Colonic mucosa (tissue), 4 donors: ENCODE results near the gene OVOL2. TPM values are rescaled to one million over a fixed set of nuclear protein-coding genes. Genes with fewer than 3 reads are reported as not detected.
A peak's percentile ranks its signal among the peaks of the same experiment; 100 is the strongest.
"Not testable (repeated sequence)": the region's sequence is repeated elsewhere in the genome, so short reads cannot be mapped to it uniquely, and the experiment has no call there.

ENCODE experiments used
- DNase-seq: peaks from one replicate; pipeline ENCODE4 v3.0.0-alpha.2; 2020
- H3K27ac ChIP-seq: fragments of 200-600 bp; one replicate; pipeline ENCODE4 v1.8.0; 2021
- H3K27me3 ChIP-seq: fragments of 200-600 bp; one replicate; pipeline ENCODE4 v1.8.0; 2021
- H3K36me3 ChIP-seq: fragments of 200-600 bp; one replicate; pipeline ENCODE4 v1.8.0; 2021
- H3K4me1 ChIP-seq: fragments of 200-600 bp; one replicate; pipeline ENCODE4 v1.8.0; 2021; ENCODE audit warnings: mild to moderate bottlenecking
- H3K4me3 ChIP-seq: fragments of 200-600 bp; one replicate; pipeline ENCODE4 v1.8.0; 2021
- H3K9ac ChIP-seq, 2 donors: one replicate each; pipeline ENCODE4 v1.7.0; 2013; ENCODE audit warnings: control low read depth in 2 of 2, low read depth in 2 of 2, low read length in 2 of 2
- H3K9me3 ChIP-seq: fragments of 200-600 bp; one replicate; pipeline ENCODE4 v1.8.0; 2021
- CTCF ChIP-seq: fragments of 200-600 bp; IDR thresholded peaks from one replicate; pipeline ENCODE4 v1.8.0; 2022; ENCODE audit warnings: antibody characterized with exemption, mild to moderate bottlenecking
- intact Hi-C: fragments of 100-400 bp; cut with DNase I; formaldehyde crosslinking; loops from one replicate; pipeline ENCODE4 v1.14.1; 2022
- total RNA-seq, 2 donors: library from RNA; stranded (reverse); fragmentation: NEBNext Ultra II Directional in 1 of 2; extraction: Animal tissue kit (Norgen Biotek cat#: 25700) in 1 of 2; gene quantifications; one replicate each; pipeline ENCODE4 v1.2.1, GENCODE V29; 2021
- donor health status: healthy.
- donor health status: DM: no; HTN: no; CAD: no.
- donor health status: DM: no; HTN: no; CAD: no.

Gene OVOL2
- total RNA-seq, 2 donors from 2014 or later = 13.5 to 22.8 TPM

GRCh38 chr20:18030020-18030419 is 27.7 kb downstream of the OVOL2 start:
- intact Hi-C loops = no loop called here

GRCh38 chr20:18027011-18027410 is 30.7 kb downstream of the OVOL2 start:
- H3K27ac ChIP-seq, H3K36me3 ChIP-seq, H3K9me3 ChIP-seq, H3K27me3 ChIP-seq, H3K4me3 ChIP-seq, H3K9ac ChIP-seq, H3K4me1 ChIP-seq: not testable (repeated sequence)
- peak; percentile 36 for DNase-seq
- intact Hi-C loops = loop anchor here (10.0 kb wide), 1 partner anchor 248 kb away; no protein-coding TSS in a partner anchor

More at GRCh38 chr20:18030020-18030419, 27.7 kb downstream of the OVOL2 start:
- Histone ChIP-seq H3K36me3 (no peaks in the 10 kb centered on the region), H3K27ac (no peak overlapping the region), H3K9me3 (no peaks in the 10 kb centered on the region), H3K4me3 (no peak overlapping the region), H3K9ac (no peak overlapping the region), H3K27me3 (no peaks in the 10 kb centered on the region), H3K4me1 (peaks cover 5% of the 10 kb centered on the region)
- no peak for TF ChIP-seq CTCF
- DNase-seq = no peak

GRCh38 chr20:18024606-18025127 is 33.0 kb downstream of the OVOL2 start:
- no peak for DNase-seq
- Histone ChIP-seq H3K9ac (no peak overlapping the region), H3K4me1 (no peaks in the 10 kb centered on the region), H3K4me3 (no peak overlapping the region), H3K27me3 (no peaks in the 10 kb centered on the region), H3K9me3 (no peaks in the 10 kb centered on the region), H3K27ac (no peak overlapping the region), H3K36me3 (no peaks in the 10 kb centered on the region)
- intact Hi-C loops = loop anchor here (10.0 kb wide), 1 partner anchor 250 kb away; no protein-coding TSS in a partner anchor
- no peak for TF ChIP-seq CTCF

GRCh38 chr20:18020931-18021330 is 36.8 kb downstream of the OVOL2 start:
- intact Hi-C loops = loop anchor here (10.0 kb wide), 1 partner anchor 254 kb away; no protein-coding TSS in a partner anchor
- H3K4me3 ChIP-seq = no peak overlapping the region
- H3K9ac ChIP-seq = no peak overlapping the region
- no peaks in the 10 kb centered on the region for H3K9me3 ChIP-seq
- H3K27me3 ChIP-seq = no peaks in the 10 kb centered on the region
- no peaks in the 10 kb centered on the region for H3K36me3 ChIP-seq
- H3K27ac ChIP-seq = no peak overlapping the region
- TF ChIP-seq CTCF = no peak
- no peaks in the 10 kb centered on the region for H3K4me1 ChIP-seq
- DNase-seq = no peak

- peak; percentile 27 for TF ChIP-seq CTCF
- no peak for DNase-seq
- Histone ChIP-seq H3K36me3 (no peaks in the 10 kb centered on the region), H3K9ac (no peak overlapping the region), H3K4me3 (no peak overlapping the region), H3K4me1 (no peaks in the 10 kb centered on the region), H3K9me3 (no peaks in the 10 kb centered on the region), H3K27ac (no peak overlapping the region), H3K27me3 (no peaks in the 10 kb centered on the region)
- intact Hi-C loops = no loop called here
Measured at GRCh38 chr20:18019068-18019467, 38.6 kb downstream of the OVOL2 start.

- intact Hi-C loops = no loop called here
- Histone ChIP-seq H3K9me3 (no peaks in the 10 kb centered on the region), H3K4me3 (no peak overlapping the region), H3K9ac (no peak overlapping the region), H3K27ac (no peak overlapping the region), H3K4me1 (no peaks in the 10 kb centered on the region), H3K36me3 (no peaks in the 10 kb centered on the region), H3K27me3 (no peaks in the 10 kb centered on the region)
- no peak for DNase-seq
- no peak for TF ChIP-seq CTCF
Measured at GRCh38 chr20:18018100-18018499, 39.6 kb downstream of the OVOL2 start.
